ENCODE measurements around the gene ASAP3. TPM values are rescaled to one million over a fixed set of nuclear protein-coding genes. Genes with fewer than 3 reads are reported as not detected.

ASAP3 gene
- total RNA-seq, 1 experiment from 2014 or later: 12.1 TPM

GRCh38 chr1:23389837-23390321 lies 94.1 kb downstream of the ASAP3 start:
- H3K36me3 Mint-ChIP-seq (ENCODE audit: insufficient read depth, unreplicated experiment): no peaks in the 10 kb centered on the region
- H3K4me1 Mint-ChIP-seq (ENCODE audit: low read depth, unreplicated experiment): no peaks in the 10 kb centered on the region
- intact Hi-C loops (cut with micrococcal nuclease; ENCODE audit: unreplicated experiment): no loop called here
- BruUV-seq (replicated peaks): no TSS peak
- DNase-seq: no peak
- no peaks in the 10 kb centered on the region for H3K4me1 ChIP-seq
- TF ChIP-seq CTCF (IDR thresholded peaks at IDR 0.05; ENCODE audit: insufficient read depth in 1 of 2, low read depth in 1 of 2, low read length in 1 of 2, severe bottlenecking in 1 of 2, unreplicated experiment in 1 of 2): no peak
- H3K27me3 ChIP-seq (replicated peaks; ENCODE audit: control insufficient read depth, insufficient read depth, low read length): no peaks in the 10 kb centered on the region
- ChIA-PET CTCF (no interaction called here), POLR2A (no interaction called here)
- no peaks in the 10 kb centered on the region for H3K9me3 Mint-ChIP-seq (ENCODE audit: unreplicated experiment)
- no peak overlapping the region for H3K4me3 Mint-ChIP-seq (ENCODE audit: unreplicated experiment)
- H3K9me3 ChIP-seq: no peaks in the 10 kb centered on the region
- no peak overlapping the region for H3K4me3 ChIP-seq (ENCODE audit: low read depth, low read length)
- no peak overlapping the region for H3K27ac Mint-ChIP-seq (ENCODE audit: unreplicated experiment)
- H3K27me3 Mint-ChIP-seq (ENCODE audit: insufficient read depth, unreplicated experiment): no peaks in the 10 kb centered on the region
- no peaks in the 10 kb centered on the region; the same call in 1 of the 2 replicates for H3K36me3 ChIP-seq (ENCODE audit: control insufficient read depth, insufficient read depth, low read length)

- Mint-ChIP-seq H3K9me3 (ENCODE audit: unreplicated experiment) (no peaks in the 10 kb centered on the region), H3K27ac (ENCODE audit: unreplicated experiment) (no peak overlapping the region), H3K27me3 (ENCODE audit: insufficient read depth, unreplicated experiment) (no peaks in the 10 kb centered on the region), H3K4me3 (ENCODE audit: unreplicated experiment) (no peak overlapping the region), H3K4me1 (ENCODE audit: low read depth, unreplicated experiment) (peaks cover 6% of the 10 kb centered on the region), H3K36me3 (ENCODE audit: insufficient read depth, unreplicated experiment) (no peaks in the 10 kb centered on the region)
- H3K4me1 ChIP-seq: no peaks in the 10 kb centered on the region
- no peak overlapping the region for H3K4me3 ChIP-seq (ENCODE audit: low read depth, low read length)
- POLR2A ChIA-PET: no interaction called here
- H3K36me3 ChIP-seq (ENCODE audit: control insufficient read depth, insufficient read depth, low read length): no peaks in the 10 kb centered on the region
- no TSS peak for BruUV-seq (replicated peaks)
- no peak for TF ChIP-seq CTCF (IDR thresholded peaks at IDR 0.05; ENCODE audit: insufficient read depth in 1 of 2, low read depth in 1 of 2, low read length in 1 of 2, severe bottlenecking in 1 of 2, unreplicated experiment in 1 of 2)
- intact Hi-C loops (cut with micrococcal nuclease; ENCODE audit: unreplicated experiment): no loop called here
- no peaks in the 10 kb centered on the region for H3K27me3 ChIP-seq (replicated peaks; ENCODE audit: control insufficient read depth, insufficient read depth, low read length)
- CTCF ChIA-PET: no interaction called here
- no peak for DNase-seq
- H3K9me3 ChIP-seq: no peaks in the 10 kb centered on the region
These were observed 96.5 kb downstream of the ASAP3 start for GRCh38 chr1:23387494-23387893.

DNA sequence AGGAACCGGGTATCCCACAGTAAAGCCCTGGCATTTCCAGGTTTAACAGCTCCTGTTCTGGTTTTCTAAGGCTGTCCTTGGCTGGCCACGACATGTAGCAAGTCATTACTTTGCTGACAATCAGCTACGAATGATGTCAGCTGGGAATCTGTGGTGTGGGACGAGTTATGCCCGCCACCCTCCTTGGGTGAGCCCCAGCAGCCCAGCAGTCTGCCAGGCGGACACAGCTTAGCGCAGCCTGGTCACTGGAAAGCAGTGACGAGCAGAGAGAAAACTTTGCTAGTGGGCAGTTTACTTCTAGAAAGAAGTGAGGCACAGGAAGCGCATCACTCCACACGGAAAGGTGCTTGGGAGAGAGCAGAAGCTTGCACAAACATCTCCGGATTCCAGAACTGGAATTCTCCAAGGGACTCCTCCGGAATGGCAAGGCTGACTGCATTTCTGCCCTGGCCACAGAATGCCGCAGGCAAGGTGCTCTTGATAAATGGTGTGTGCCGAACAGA lies 98.8 kb downstream of the ASAP3 start:
- no peak overlapping the region for H3K4me3 Mint-ChIP-seq (ENCODE audit: unreplicated experiment)
- H3K27ac Mint-ChIP-seq (ENCODE audit: unreplicated experiment): no peak overlapping the region
- H3K9me3 Mint-ChIP-seq (ENCODE audit: unreplicated experiment): no peaks in the 10 kb centered on the region
- no peak overlapping the region for H3K4me3 ChIP-seq (ENCODE audit: low read depth, low read length)
- H3K4me1 Mint-ChIP-seq (ENCODE audit: low read depth, unreplicated experiment): peaks cover 6% of the 10 kb centered on the region
- no peaks in the 10 kb centered on the region for H3K36me3 Mint-ChIP-seq (ENCODE audit: insufficient read depth, unreplicated experiment)
- H3K27me3 ChIP-seq (replicated peaks; ENCODE audit: control insufficient read depth, insufficient read depth, low read length): no peaks in the 10 kb centered on the region
- no TSS peak for BruUV-seq (replicated peaks)
- POLR2A ChIA-PET: no interaction called here
- no peaks in the 10 kb centered on the region for H3K9me3 ChIP-seq
- CTCF ChIA-PET: no interaction called here
- no peak for DNase-seq
- no peaks in the 10 kb centered on the region for H3K27me3 Mint-ChIP-seq (ENCODE audit: insufficient read depth, unreplicated experiment)
- intact Hi-C loops (cut with micrococcal nuclease; ENCODE audit: unreplicated experiment): no loop called here
- TF ChIP-seq CTCF (IDR thresholded peaks at IDR 0.05; ENCODE audit: insufficient read depth in 1 of 2, low read depth in 1 of 2, low read length in 1 of 2, severe bottlenecking in 1 of 2, unreplicated experiment in 1 of 2): no peak
- H3K36me3 ChIP-seq (ENCODE audit: control insufficient read depth, insufficient read depth, low read length): no peaks in the 10 kb centered on the region
- no peaks in the 10 kb centered on the region for H3K4me1 ChIP-seq
